Natural killer cell treated with Interleukin-12 subunit alpha and Interleukin-12 subunit beta and Interleukin-15 and Interleukin-18, amount 100 ng/mL, for 72 hours (primary cell): ENCODE data around the gene MGAT4C. TPM values are rescaled to one million over a fixed set of nuclear protein-coding genes. Genes with fewer than 3 reads are reported as not detected.

Experiments
- ATAC-seq, 2 donors: fragments of 150-1000 bp; cut with Tn5 transposase in 1 of 2; sonication (Bioruptor Pico), chemical (Tn5 transposase) in 1 of 2; 2 replicates each; pipeline ENCODE4 v1.10.0; 2021
- DNase-seq: peaks from one replicate; pipeline ENCODE4 v3.0.0; 2022; ENCODE audit warnings: low spot score
- H3K27ac Mint-ChIP-seq, 2 donors: 1 replicate in 1 of 2; 2 replicates in 1 of 2; pipeline ENCODE4 v1.8.0; 2022; ENCODE audit warnings: mixed read lengths in 2 of 2, mild to moderate bottlenecking in 1 of 2, moderate library complexity in 1 of 2
- H3K27me3 Mint-ChIP-seq, 2 donors: 1 replicate in 1 of 2; 2 replicates in 1 of 2; pipeline ENCODE4 v1.8.0; 2022; ENCODE audit warnings: mixed read lengths in 2 of 2
- H3K36me3 Mint-ChIP-seq: one replicate; pipeline ENCODE4 v1.8.0; 2022; ENCODE audit warnings: mixed read lengths
- H3K4me1 Mint-ChIP-seq, 2 donors: 1 replicate in 1 of 2; 2 replicates in 1 of 2; pipeline ENCODE4 v1.8.0; 2022; ENCODE audit warnings: low read depth in 2 of 2, mixed read lengths in 2 of 2, mild to moderate bottlenecking in 1 of 2
- H3K4me3 Mint-ChIP-seq: one replicate; pipeline ENCODE4 v1.8.0; 2022; ENCODE audit warnings: mixed read lengths
- H3K9me3 Mint-ChIP-seq: 2 replicates; pipeline ENCODE4 v1.8.0; 2022; ENCODE audit warnings: mixed read lengths
- total RNA-seq, 2 donors: library from RNA; stranded (reverse); gene quantifications; one replicate each; pipeline ENCODE4 v1.2.3, GENCODE V29; 2022

Gene MGAT4C
- total RNA-seq, 2 donors from 2014 or later = not detected

GRCh38 chr12:86254399-86255107 is 1.6 kb downstream of the MGAT4C start:
- no peak overlapping the region for H3K27ac Mint-ChIP-seq
- H3K9me3 Mint-ChIP-seq = peaks cover 2% of the 10 kb centered on the region
- no peaks in the 10 kb centered on the region for H3K36me3 Mint-ChIP-seq
- H3K27me3 Mint-ChIP-seq = no peaks in the 10 kb centered on the region
- ATAC-seq = no peak
- no peak for DNase-seq
- no peak overlapping the region for H3K4me3 Mint-ChIP-seq
- H3K4me1 Mint-ChIP-seq = no peaks in the 10 kb centered on the region

- H3K27me3 Mint-ChIP-seq = no peaks in the 10 kb centered on the region
- no peak for ATAC-seq
Observed at GRCh38 chr12:86249851-86250250, 6.3 kb downstream of the MGAT4C start.

GRCh38 chr12:86249276-86249675 is 6.9 kb downstream of the MGAT4C start:
- Mint-ChIP-seq H3K4me3 (no peak overlapping the region), H3K9me3 (peaks cover 11% of the 10 kb centered on the region), H3K4me1 (no peaks in the 10 kb centered on the region), H3K27ac (no peak overlapping the region), H3K36me3 (no peaks in the 10 kb centered on the region), H3K27me3 (no peaks in the 10 kb centered on the region)
- DNase-seq = no peak
- no peak for ATAC-seq

More at GRCh38 chr12:86249851-86250250, 6.3 kb downstream of the MGAT4C start:
- DNase-seq = no peak
- H3K36me3 Mint-ChIP-seq = no peaks in the 10 kb centered on the region
- no peak overlapping the region for H3K27ac Mint-ChIP-seq
- H3K9me3 Mint-ChIP-seq = peaks cover 8% of the 10 kb centered on the region
- no peak overlapping the region for H3K4me3 Mint-ChIP-seq
- no peaks in the 10 kb centered on the region for H3K4me1 Mint-ChIP-seq

- ATAC-seq (no peak), DNase-seq (no peak)
- no peaks in the 10 kb centered on the region for H3K27me3 Mint-ChIP-seq
- H3K4me1 Mint-ChIP-seq = no peaks in the 10 kb centered on the region
- no peak overlapping the region for H3K4me3 Mint-ChIP-seq
- peaks cover 12% of the 10 kb centered on the region for H3K9me3 Mint-ChIP-seq
- H3K27ac Mint-ChIP-seq = no peak overlapping the region
- H3K36me3 Mint-ChIP-seq = no peaks in the 10 kb centered on the region
Observed at GRCh38 chr12:86247871-86248270, 8.3 kb downstream of the MGAT4C start.

GRCh38 chr12:86241600-86241999 is 14.6 kb downstream of the MGAT4C start:
- Mint-ChIP-seq H3K27ac (no peak overlapping the region), H3K36me3 (no peaks in the 10 kb centered on the region), H3K27me3 (no peaks in the 10 kb centered on the region), H3K4me3 (no peak overlapping the region), H3K9me3 (peaks cover 3% of the 10 kb centered on the region), H3K4me1 (no peaks in the 10 kb centered on the region)
- ATAC-seq (no peak), DNase-seq (no peak)

GRCh38 chr12:86234316-86234855 is 21.8 kb downstream of the MGAT4C start:
- no peaks in the 10 kb centered on the region for H3K4me1 Mint-ChIP-seq
- no peaks in the 10 kb centered on the region for H3K9me3 Mint-ChIP-seq
- ATAC-seq (no peak), DNase-seq (no peak)
- H3K4me3 Mint-ChIP-seq = no peak overlapping the region
- no peaks in the 10 kb centered on the region for H3K27me3 Mint-ChIP-seq
- H3K27ac Mint-ChIP-seq = no peak overlapping the region
- H3K36me3 Mint-ChIP-seq = no peaks in the 10 kb centered on the region

GRCh38 chr12:86233126-86233525 is 23.1 kb downstream of the MGAT4C start:
- Mint-ChIP-seq H3K27me3 (no peaks in the 10 kb centered on the region), H3K4me1 (no peaks in the 10 kb centered on the region), H3K36me3 (no peaks in the 10 kb centered on the region), H3K9me3 (no peaks in the 10 kb centered on the region), H3K4me3 (no peak overlapping the region), H3K27ac (no peak overlapping the region)
- DNase-seq (no peak), ATAC-seq (no peak)

GRCh38 chr12:86230516-86231146 is 25.6 kb downstream of the MGAT4C start:
- peaks cover 5% of the 10 kb centered on the region for H3K36me3 Mint-ChIP-seq
- peaks cover 15% of the 10 kb centered on the region for H3K9me3 Mint-ChIP-seq
- H3K4me1 Mint-ChIP-seq = no peaks in the 10 kb centered on the region
- no peak overlapping the region for H3K27ac Mint-ChIP-seq
- ATAC-seq (no peak), DNase-seq (no peak)
- H3K27me3 Mint-ChIP-seq = no peaks in the 10 kb centered on the region
- H3K4me3 Mint-ChIP-seq = no peak overlapping the region

- DNase-seq (no peak), ATAC-seq (no peak)
- H3K27ac Mint-ChIP-seq = no peak overlapping the region
- H3K4me1 Mint-ChIP-seq = no peaks in the 10 kb centered on the region
- H3K4me3 Mint-ChIP-seq = no peak overlapping the region
- H3K9me3 Mint-ChIP-seq = peaks cover 18% of the 10 kb centered on the region
- no peaks in the 10 kb centered on the region for H3K27me3 Mint-ChIP-seq
- H3K36me3 Mint-ChIP-seq = peaks cover 5% of the 10 kb centered on the region
Observed at GRCh38 chr12:86229772-86230171, 26.4 kb downstream of the MGAT4C start.

GRCh38 chr12:86228656-86229055 is 27.5 kb downstream of the MGAT4C start:
- Mint-ChIP-seq H3K27me3 (no peaks in the 10 kb centered on the region), H3K4me1 (no peaks in the 10 kb centered on the region), H3K27ac (no peak overlapping the region), H3K36me3 (peaks cover 5% of the 10 kb centered on the region), H3K9me3 (peaks cover 22% of the 10 kb centered on the region), H3K4me3 (no peak overlapping the region)
- no peak for ATAC-seq
- no peak for DNase-seq

GRCh38 chr12:86226481-86226880 is 29.7 kb downstream of the MGAT4C start:
- Mint-ChIP-seq H3K27ac (no peak overlapping the region), H3K27me3 (no peaks in the 10 kb centered on the region), H3K9me3 (peaks cover 22% of the 10 kb centered on the region), H3K4me1 (no peaks in the 10 kb centered on the region), H3K36me3 (peaks cover 5% of the 10 kb centered on the region), H3K4me3 (no peak overlapping the region)
- ATAC-seq (no peak), DNase-seq (no peak)

GRCh38 chr12:86216591-86216990 is 39.6 kb downstream of the MGAT4C start:
- H3K27me3 Mint-ChIP-seq = no peaks in the 10 kb centered on the region
- peaks cover 4% of the 10 kb centered on the region for H3K36me3 Mint-ChIP-seq
- no peaks in the 10 kb centered on the region for H3K4me1 Mint-ChIP-seq
- ATAC-seq (no peak), DNase-seq (no peak)
- no peak overlapping the region for H3K27ac Mint-ChIP-seq
- peaks cover 11% of the 10 kb centered on the region for H3K9me3 Mint-ChIP-seq
- H3K4me3 Mint-ChIP-seq = no peak overlapping the region

GRCh38 chr12:86213012-86213411 is 43.2 kb downstream of the MGAT4C start:
- Mint-ChIP-seq H3K4me1 (no peaks in the 10 kb centered on the region), H3K27me3 (no peaks in the 10 kb centered on the region), H3K9me3 (peaks cover 7% of the 10 kb centered on the region), H3K27ac (no peak overlapping the region), H3K4me3 (no peak overlapping the region), H3K36me3 (peaks cover 4% of the 10 kb centered on the region)
- DNase-seq = no peak
- ATAC-seq = no peak

- DNase-seq (no peak), ATAC-seq (no peak)
- Mint-ChIP-seq H3K4me1 (no peaks in the 10 kb centered on the region), H3K9me3 (peaks cover 10% of the 10 kb centered on the region), H3K4me3 (no peak overlapping the region), H3K27ac (no peak overlapping the region), H3K27me3 (no peaks in the 10 kb centered on the region), H3K36me3 (no peaks in the 10 kb centered on the region)
Observed at GRCh38 chr12:86198696-86199444, 57.3 kb downstream of the MGAT4C start.
